ENCODE data around the gene COG2. TPM values are rescaled to one million over a fixed set of nuclear protein-coding genes. Genes with fewer than 3 reads are reported as not detected.

The COG2 gene
- total RNA-seq, 4 donors from 2014 or later = 19.2 to 35.4 (median 24.2) TPM

- TF ChIP-seq CTCF (IDR thresholded peaks at IDR 0.05; ENCODE audit: low read depth) = no peak
These were observed 52.7 kb downstream of the COG2 start for GRCh38 chr1:230694991-230695390.

GRCh38 chr1:230696218-230696617 is 53.9 kb downstream of the COG2 start:
- TF ChIP-seq CTCF (IDR thresholded peaks at IDR 0.05; ENCODE audit: low read depth) = no peak

- TF ChIP-seq CTCF (IDR thresholded peaks at IDR 0.05; ENCODE audit: low read depth) = no peak
These were observed 54.6 kb downstream of the COG2 start for GRCh38 chr1:230696722-230697437.

GRCh38 chr1:230698130-230698529 is 55.8 kb downstream of the COG2 start:
- TF ChIP-seq CTCF (IDR thresholded peaks at IDR 0.05; ENCODE audit: low read depth) = no peak

GRCh38 chr1:230699716-230700115 is 57.4 kb downstream of the COG2 start:
- no peak for TF ChIP-seq CTCF (IDR thresholded peaks at IDR 0.05; ENCODE audit: low read depth)

- no peak for TF ChIP-seq CTCF (IDR thresholded peaks at IDR 0.05; ENCODE audit: low read depth)
These were observed 57.9 kb downstream of the COG2 start for GRCh38 chr1:230700132-230700531.

- TF ChIP-seq CTCF (IDR thresholded peaks at IDR 0.05; ENCODE audit: low read depth) = no peak
These were observed 59.2 kb downstream of the COG2 start for GRCh38 chr1:230701434-230701833.
